Spleen (tissue), 11 donors: Measurements from ENCODE around the gene SSBP3. TPM values are rescaled to one million over a fixed set of nuclear protein-coding genes. Genes with fewer than 3 reads are reported as not detected.

Source experiments
- DNase-seq: peaks from one replicate; pipeline ENCODE4 v3.0.0-alpha.2; 2020
- H3K27ac ChIP-seq, 8 donors: fragments of 200-600 bp; sonication (generic) in 7 of 8; 1 replicate in 4 of 8; 2 replicates in 4 of 8; pipeline versions ENCODE4 v1.5.0 to v1.8.0; 2016 to 2021; ENCODE audit warnings: inconsistent platforms in 4 of 8, mild to moderate bottlenecking in 4 of 8, moderate library complexity in 1 of 8
- H3K27me3 ChIP-seq, 7 donors: fragments of 200-600 bp; sonication (generic) in 6 of 7; replicated peaks in 1 of 7; 1 replicate in 4 of 7; 2 replicates in 3 of 7; pipeline versions ENCODE4 v1.5.0 to v1.8.0; 2016 to 2021; ENCODE audit warnings: inconsistent platforms in 3 of 7, mild to moderate bottlenecking in 1 of 7
- H3K36me3 ChIP-seq, 6 donors: fragments of 200-600 bp; sonication (generic) in 5 of 6; 1 replicate in 4 of 6; 2 replicates in 2 of 6; pipeline versions ENCODE4 v1.5.0 to v1.8.0; 2016 to 2021; ENCODE audit warnings: inconsistent platforms in 2 of 6
- H3K4me1 ChIP-seq, 6 donors: fragments of 200-600 bp; sonication (generic) in 5 of 6; 1 replicate in 3 of 6; 2 replicates in 3 of 6; pipeline versions ENCODE4 v1.5.0 to v1.8.0; 2016 to 2021; ENCODE audit warnings: inconsistent platforms in 3 of 6
- H3K4me3 ChIP-seq, 8 donors: fragments of 200-600 bp; sonication (generic) in 7 of 8; 1 replicate in 4 of 8; 2 replicates in 4 of 8; pipeline versions ENCODE4 v1.5.0 to v1.8.0; 2016 to 2021; ENCODE audit warnings: inconsistent platforms in 4 of 8, mild to moderate bottlenecking in 4 of 8, moderate library complexity in 2 of 8
- H3K9me3 ChIP-seq, 8 donors: fragments of 200-600 bp; sonication (generic) in 7 of 8; 1 replicate in 4 of 8; 2 replicates in 4 of 8; pipeline versions ENCODE4 v1.5.0 to v1.8.0; 2016 to 2021; ENCODE audit warnings: inconsistent platforms in 4 of 8
- POLR2A ChIP-seq, 3 donors: fragments of 450-650 bp; IDR thresholded peaks; one replicate each; pipeline ENCODE4 v1.5.1; 2017; ENCODE audit warnings: antibody characterized with exemption in 3 of 3, mild to moderate bottlenecking in 1 of 3
- POLR2AphosphoS5 ChIP-seq, 3 donors: sonication (generic); formaldehyde crosslinking; IDR thresholded peaks; one replicate each; pipeline ENCODE4 v1.5.1; 2017; ENCODE audit warnings: antibody characterized with exemption in 3 of 3
- WGBS, 5 donors: extraction: QIAGEN DNeasy Blood & Tissue Kit in 3 of 5; methylation state at CpG; one replicate each; pipeline versions ENCODE4 v1.1.5 to v1.1.7; 2013 to 2018; 5-methylcytosine and 5-hydroxymethylcytosine counted together
- intact Hi-C: fragments of 100-400 bp; cut with DNase I; formaldehyde crosslinking; loops from one replicate; pipeline ENCODE4 v1.15.0; 2023; ENCODE audit warnings: low total_unique reads
- polyA plus RNA-seq, 3 donors: library from polyadenylated mRNA; stranded (reverse); fragments of 200-250 nt; gene quantifications; one replicate each; pipeline ENCODE4 v1.2.1, GENCODE V29; 2013
- total RNA-seq, 7 donors: library from RNA; depleted of rRNA in 3 of 7; stranded (reverse); fragments of >200 nt in 3 of 7; fragmentation: NEBNext Ultra II Directional in 4 of 7; extraction: Animal tissue kit (Norgen Biotek cat#: 25700) in 4 of 7; gene quantifications; one replicate each; pipeline versions ENCODE4 v1.1.0 to v1.2.1, GENCODE V29; 2016 to 2021
- TF ChIP-seq, protein P1 (sequence below), 11 experiments: fragments of 200-600 bp in 7 of 11; fragments of 450-650 bp in 4 of 11; sonication (generic) in 4 of 11; IDR thresholded peaks in 8 of 11; conservative IDR thresholded peaks in 3 of 11; 1 replicate in 7 of 11; 2 replicates in 4 of 11; pipeline versions ENCODE4 v1.4.0 to v1.8.0; 2016 to 2021; ENCODE audit warnings: antibody characterized with exemption in 11 of 11, inconsistent platforms in 4 of 11, mild to moderate bottlenecking in 1 of 11
- donor health status: healthy with polysubstance abuse.
- donor health status: DM: no; HTN: no; CAD: no; lungs with moderate emphysema.
- donor health status: DM: no; HTN: no; CAD: no.
- donor health status: Bipolar disorder and iron deficiency.
- donor health status: healthy.
- donor health status: DM: no; HTN: no; CAD: no.
- donor health status: DM: yes; HTN: yes; CAD: no.

Gene SSBP3
- total and polyA plus RNA-seq, 10 donors: 14.4 to 73.5 (median 26.3) TPM

DNA sequence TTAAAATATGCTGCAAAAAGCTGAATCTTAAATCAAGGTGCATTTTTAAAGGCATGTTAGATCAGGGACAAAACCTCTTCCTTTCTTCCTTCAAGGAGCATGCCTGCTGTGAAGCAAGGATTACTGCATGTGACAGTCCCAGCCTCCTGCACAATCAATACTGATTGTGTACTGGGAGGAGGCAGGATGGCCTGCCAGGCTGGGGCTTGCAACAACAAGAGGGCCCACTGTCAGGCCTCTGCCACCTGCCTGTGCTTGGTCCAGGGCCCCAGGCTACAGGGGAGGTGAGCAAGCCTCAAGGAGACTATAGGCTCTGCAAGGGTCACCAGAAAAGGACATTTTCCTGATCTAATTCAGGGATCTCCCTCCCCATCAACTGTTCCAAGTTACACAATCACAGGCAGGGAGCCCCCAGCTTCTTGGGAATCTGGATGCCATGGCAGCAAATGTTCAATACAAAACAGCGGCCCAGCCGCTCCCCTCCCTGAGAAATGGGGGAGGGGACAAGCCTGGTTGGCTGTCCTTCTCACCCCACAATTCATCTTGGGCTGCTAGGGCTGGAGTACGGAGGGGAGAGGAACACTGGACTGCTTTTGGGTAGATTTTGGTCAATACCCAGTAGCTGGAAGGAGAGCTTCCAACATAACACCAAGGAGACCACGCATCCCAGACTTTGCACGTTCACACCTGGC is 76.7 kb downstream of the SSBP3 start:
- peaks cover 29 to 100% (median 65%) of the 10 kb centered on the region in 6 donors for H3K4me1 ChIP-seq
- TF ChIP-seq POLR2A (IDR thresholded peaks at IDR 0.05) (no peak), POLR2AphosphoS5 (IDR thresholded peaks at IDR 0.05) (no peak)
- TF ChIP-seq, protein P1, sequence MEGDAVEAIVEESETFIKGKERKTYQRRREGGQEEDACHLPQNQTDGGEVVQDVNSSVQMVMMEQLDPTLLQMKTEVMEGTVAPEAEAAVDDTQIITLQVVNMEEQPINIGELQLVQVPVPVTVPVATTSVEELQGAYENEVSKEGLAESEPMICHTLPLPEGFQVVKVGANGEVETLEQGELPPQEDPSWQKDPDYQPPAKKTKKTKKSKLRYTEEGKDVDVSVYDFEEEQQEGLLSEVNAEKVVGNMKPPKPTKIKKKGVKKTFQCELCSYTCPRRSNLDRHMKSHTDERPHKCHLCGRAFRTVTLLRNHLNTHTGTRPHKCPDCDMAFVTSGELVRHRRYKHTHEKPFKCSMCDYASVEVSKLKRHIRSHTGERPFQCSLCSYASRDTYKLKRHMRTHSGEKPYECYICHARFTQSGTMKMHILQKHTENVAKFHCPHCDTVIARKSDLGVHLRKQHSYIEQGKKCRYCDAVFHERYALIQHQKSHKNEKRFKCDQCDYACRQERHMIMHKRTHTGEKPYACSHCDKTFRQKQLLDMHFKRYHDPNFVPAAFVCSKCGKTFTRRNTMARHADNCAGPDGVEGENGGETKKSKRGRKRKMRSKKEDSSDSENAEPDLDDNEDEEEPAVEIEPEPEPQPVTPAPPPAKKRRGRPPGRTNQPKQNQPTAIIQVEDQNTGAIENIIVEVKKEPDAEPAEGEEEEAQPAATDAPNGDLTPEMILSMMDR (IDR thresholded peaks at IDR 0.05 in 8 of 11, conservative IDR thresholded peaks at IDR 0.05 in 3 of 11): no peak
- H3K36me3 ChIP-seq: no peaks in the 10 kb centered on the region
- intact Hi-C loops: no loop called here
- H3K4me3 ChIP-seq: no peak overlapping the region
- no peak overlapping the region for H3K27ac ChIP-seq
- no peak for DNase-seq
- no peaks in the 10 kb centered on the region for H3K9me3 ChIP-seq
- no peaks in the 10 kb centered on the region for H3K27me3 ChIP-seq
- 89 to 98% (median 93%) methylated on average over 5 of the region's 5 CpGs for WGBS, 5 donors

DNA sequence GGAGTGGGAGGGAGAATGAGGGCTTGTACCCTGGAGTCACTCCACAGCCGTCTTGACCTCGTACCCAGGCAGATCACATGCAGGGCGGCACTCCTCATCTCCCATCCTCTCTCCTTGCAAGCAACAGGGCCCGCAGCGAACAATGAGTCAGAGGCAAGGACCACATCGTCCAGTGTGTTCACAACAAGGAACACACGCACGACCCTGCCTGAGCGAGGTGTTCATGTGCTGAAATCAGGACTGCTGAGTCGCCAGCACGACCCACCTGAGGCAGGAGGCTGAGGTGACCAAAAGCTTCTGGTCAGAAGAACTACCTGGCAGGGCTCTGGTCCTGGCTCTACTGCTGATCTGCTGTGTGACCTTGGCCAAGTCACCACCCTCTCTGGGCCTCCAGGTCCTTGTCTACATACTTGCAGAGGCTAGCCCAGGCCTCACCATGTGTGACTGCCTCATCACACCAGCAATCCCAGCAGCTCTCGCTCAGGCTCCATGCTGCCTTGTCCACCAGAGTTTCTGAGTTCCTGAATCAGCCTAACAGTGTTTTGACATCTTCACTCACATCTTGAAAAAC is 78.0 kb downstream of the SSBP3 start:
- no peak overlapping the region for H3K4me3 ChIP-seq
- intact Hi-C loops: no loop called here
- TF ChIP-seq, protein P1 (IDR thresholded peaks at IDR 0.05 in 8 of 11, conservative IDR thresholded peaks at IDR 0.05 in 3 of 11): no peak
- TF ChIP-seq POLR2AphosphoS5 (IDR thresholded peaks at IDR 0.05): peak in 1 of 3 donors; percentile 25
- 72 to 91% (median 83%) methylated on average over 9 to 12 of the region's 12 CpGs for WGBS, 5 donors
- no peak overlapping the region for H3K27ac ChIP-seq
- H3K36me3 ChIP-seq: no peaks in the 10 kb centered on the region
- peaks cover 30 to 100% (median 65%) of the 10 kb centered on the region in 6 donors for H3K4me1 ChIP-seq
- no peaks in the 10 kb centered on the region for H3K27me3 ChIP-seq
- DNase-seq: no peak
- no peaks in the 10 kb centered on the region for H3K9me3 ChIP-seq

DNA sequence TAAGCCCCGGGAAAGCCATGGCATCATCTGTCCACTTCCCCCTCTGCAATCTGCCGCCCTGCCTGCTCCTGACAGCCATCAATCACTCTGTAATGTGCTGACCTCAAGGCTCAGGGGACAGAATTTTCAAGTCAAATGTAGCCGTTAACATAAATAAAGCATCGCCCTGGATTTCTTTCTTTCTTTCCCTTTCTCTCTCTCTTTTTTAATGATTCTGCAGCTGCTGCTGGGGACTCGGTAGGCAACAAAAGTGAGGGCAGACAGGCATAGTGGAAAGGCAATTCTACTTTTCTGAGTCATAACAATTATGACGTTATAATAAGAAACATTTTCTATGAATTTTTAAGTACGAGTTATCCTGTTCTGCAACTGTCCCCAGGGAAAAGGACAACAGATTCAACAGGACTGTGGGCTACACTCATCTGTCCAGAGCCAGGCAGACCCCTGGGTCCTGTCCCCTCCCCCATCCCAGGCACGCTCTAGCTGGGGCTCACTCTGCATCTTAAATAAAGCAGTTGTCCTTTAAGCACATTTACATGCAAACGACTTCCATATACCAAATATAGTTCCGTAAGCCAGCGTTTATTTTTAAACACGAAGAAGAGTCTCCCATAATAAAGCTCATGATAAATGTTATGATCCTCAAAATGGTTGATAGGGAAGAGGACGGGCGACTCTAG is 78.7 kb downstream of the SSBP3 start:
- Histone ChIP-seq H3K27ac (peak overlapping the region in 2 of 8 donors; percentile 6 to 65), H3K4me1 (peaks cover 23 to 100% (median 62%) of the 10 kb centered on the region in 6 donors), H3K27me3 (no peaks in the 10 kb centered on the region), H3K4me3 (no peak overlapping the region), H3K36me3 (no peaks in the 10 kb centered on the region), H3K9me3 (no peaks in the 10 kb centered on the region)
- DNase-seq: no peak
- intact Hi-C loops: no loop called here
- TF ChIP-seq, protein P1 (IDR thresholded peaks at IDR 0.05 in 8 of 11, conservative IDR thresholded peaks at IDR 0.05 in 3 of 11): no peak
- TF ChIP-seq POLR2A (IDR thresholded peaks at IDR 0.05) (no peak), POLR2AphosphoS5 (IDR thresholded peaks at IDR 0.05) (no peak)
- WGBS, 5 donors: 56 to 77% (median 63%) methylated on average over 13 to 14 of the region's 14 CpGs
